Uterus (tissue), 2 donors: ENCODE results near the gene RFC5.

Experiments used
- CTCF ChIP-seq, 4 experiments: fragments of 200-600 bp in 2 of 4; fragments of 450-650 bp in 2 of 4; sonication (generic) in 2 of 4; IDR thresholded peaks; one replicate each; pipeline ENCODE4 v1.5.1; 2016 to 2019; ENCODE audit warnings: antibody characterized with exemption in 4 of 4, mild to moderate bottlenecking in 2 of 4, moderate library complexity in 1 of 4
- POLR2A ChIP-seq, 2 donors: fragments of 450-650 bp; IDR thresholded peaks; one replicate each; pipeline ENCODE4 v1.6.1; 2016; ENCODE audit warnings: antibody characterized with exemption in 2 of 2, mild to moderate bottlenecking in 1 of 2, moderate library complexity in 1 of 2

GRCh38 chr12:118065380-118065779 is 48.9 kb downstream of the RFC5 start:
- TF ChIP-seq CTCF (IDR thresholded peaks at IDR 0.05) (no peak), POLR2A (IDR thresholded peaks at IDR 0.05) (no peak)
